GM19372 (cell line): Measurements from ENCODE around the gene CRLF2.
A peak's percentile ranks its signal among the peaks of the same experiment; 100 is the strongest.
"Not testable (repeated sequence)": the region's sequence is repeated elsewhere in the genome, so short reads cannot be mapped to it uniquely, and the experiment has no call there.

Experiments
- ATAC-seq: cut with Tn5 transposase; IDR thresholded peaks from one replicate; pipeline ENCODE4 v1.9.1; 2021; ENCODE audit warnings: mild to moderate bottlenecking, low read depth, moderate library complexity; ENCODE audit not compliant: unreplicated experiment

Gene CRLF2, protein sequence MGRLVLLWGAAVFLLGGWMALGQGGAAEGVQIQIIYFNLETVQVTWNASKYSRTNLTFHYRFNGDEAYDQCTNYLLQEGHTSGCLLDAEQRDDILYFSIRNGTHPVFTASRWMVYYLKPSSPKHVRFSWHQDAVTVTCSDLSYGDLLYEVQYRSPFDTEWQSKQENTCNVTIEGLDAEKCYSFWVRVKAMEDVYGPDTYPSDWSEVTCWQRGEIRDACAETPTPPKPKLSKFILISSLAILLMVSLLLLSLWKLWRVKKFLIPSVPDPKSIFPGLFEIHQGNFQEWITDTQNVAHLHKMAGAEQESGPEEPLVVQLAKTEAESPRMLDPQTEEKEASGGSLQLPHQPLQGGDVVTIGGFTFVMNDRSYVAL

DNA sequence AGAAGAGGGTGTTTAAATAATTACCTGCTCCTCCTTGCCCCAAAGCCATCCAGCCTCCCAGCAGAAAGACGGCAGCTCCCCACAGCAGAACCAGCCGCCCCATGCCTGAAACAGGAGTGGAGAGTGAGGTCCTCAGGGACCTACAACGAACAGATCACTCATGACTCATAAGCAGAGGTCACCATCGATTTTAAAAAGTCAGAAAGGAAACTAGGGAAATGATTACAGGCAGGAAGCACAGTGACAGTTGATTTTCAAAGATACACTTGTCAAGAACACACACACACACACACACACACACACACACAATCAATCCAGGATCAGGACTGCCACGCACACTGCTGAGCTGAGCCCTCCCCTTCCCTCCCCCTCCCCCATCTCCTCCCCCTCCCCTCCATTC lies at the start of gene CRLF2:
Gene CRLF2, minus strand, starts transcription at position 118 of the 400 bp plus-strand sequence. Its CDS starts 15 bp downstream, at position 103.
- no peak for ATAC-seq

- not testable (repeated sequence) for ATAC-seq
Observed at GRCh38 chrX:1261771-1262170, 49.3 kb upstream of the CRLF2 start.

DNA sequence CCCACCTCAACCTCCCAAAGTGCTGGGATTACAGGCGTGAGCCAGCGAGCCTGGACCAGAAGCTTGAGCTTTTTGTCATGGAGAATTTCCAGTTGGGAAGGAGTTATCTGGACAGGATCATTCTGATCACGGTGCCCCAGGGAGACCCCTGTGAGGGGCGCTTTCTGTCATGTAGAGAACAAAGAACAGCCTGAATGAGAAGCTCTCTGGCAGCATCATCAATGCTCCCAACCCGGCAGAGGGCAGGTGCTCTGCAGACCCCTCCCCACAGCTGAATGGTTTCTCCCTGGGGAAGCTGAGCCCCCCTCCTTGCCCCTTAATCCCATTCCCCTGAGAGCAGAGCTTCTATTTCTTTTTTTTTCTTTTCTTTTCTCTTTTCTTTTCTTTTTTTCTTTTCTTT lies 48.8 kb upstream of the CRLF2 start:
- no peak for ATAC-seq

DNA sequence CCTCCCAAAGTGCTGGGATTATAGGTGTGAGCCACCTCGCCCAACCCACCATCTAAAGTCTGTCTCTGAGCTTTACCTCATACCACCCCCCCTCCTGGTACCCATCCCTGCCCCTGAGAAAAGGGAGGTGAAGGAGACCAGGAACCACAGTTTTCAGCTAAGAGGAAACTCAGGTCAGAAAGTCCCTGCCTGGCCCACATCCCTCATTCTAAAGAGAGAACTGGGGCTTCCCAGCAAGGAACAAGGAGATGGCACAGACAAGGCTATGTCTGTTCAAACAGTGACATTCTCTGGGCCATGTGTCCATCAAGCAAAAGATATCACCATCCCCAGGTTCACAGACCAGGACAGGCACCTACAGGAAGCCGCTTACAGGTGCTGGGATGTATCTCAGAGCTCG lies 40.4 kb upstream of the CRLF2 start:
- no peak for ATAC-seq

DNA sequence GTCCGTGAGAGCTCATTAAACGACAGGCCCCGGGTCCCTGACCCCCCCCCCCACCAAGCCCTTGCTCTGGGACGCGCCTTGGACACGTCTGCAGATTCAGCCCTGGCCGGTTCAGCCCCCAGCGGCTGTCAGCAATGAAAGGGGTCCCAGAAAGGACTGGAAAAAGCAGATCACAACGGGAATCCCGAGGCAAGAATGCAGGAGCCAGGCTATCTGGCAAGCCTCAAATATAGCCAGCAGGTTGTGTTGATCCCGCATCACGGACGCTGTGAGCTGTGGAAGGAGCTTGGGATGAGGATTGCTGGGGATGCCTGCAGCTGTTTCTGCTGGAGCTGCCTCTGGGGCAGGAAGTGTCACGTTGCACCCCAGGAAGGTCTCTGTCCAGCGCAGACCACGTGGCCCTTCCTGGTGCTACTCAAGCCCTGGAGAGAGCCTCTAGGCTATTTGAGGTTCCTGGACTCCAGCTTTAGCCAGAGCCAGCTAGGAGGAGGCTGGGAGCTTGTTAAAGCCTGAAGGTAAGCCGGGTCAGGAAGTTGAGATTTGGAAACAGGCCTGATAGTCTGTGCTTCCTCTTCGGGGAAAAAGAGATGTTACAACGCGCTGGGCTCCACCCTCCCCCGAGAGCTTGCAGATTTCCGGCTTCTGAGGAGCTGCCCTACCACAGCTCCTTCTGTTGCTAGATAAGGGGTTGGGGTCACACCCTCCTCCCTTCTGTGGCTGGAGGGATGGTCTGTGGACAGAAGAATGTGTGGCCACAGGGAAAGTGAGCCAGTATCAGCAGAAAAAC lies 36.8 kb upstream of the CRLF2 start:
- no peak for ATAC-seq

DNA sequence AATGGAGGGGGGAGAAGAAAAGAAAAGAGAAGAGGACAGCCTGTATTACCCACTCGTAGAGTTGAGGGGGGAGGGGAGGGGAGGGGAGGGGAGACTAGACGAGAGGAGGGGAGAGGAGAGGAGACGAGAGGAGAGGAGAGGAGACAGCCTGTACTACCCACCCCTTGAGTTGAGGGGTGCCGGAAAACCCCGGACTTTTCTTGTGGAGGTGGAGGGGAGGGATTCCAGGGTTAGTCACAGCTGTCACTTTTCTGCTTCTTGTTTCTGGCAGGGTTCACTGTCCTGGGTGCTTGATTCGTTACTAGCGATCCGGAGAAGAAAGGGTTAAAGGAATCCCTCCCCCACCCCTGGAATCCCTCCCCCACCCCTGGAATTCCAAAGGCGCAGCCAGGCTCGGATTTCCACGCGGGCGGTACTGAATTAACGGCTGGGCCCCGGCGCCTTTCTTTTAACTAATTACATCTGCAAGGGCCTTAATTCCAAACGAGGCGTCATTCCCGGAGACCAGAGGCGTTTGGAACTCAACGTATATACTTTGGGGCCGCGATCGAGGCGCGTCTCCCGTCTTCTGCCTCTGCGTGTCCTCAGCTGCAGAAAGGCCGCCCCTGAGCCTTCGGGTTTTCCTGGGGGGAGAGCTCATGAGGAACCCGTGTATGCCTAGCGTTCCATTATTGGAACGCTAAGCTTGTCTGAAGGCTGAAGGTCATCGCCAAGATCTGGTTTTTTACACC lies 36.0 kb upstream of the CRLF2 start:
- no peak for ATAC-seq

GRCh38 chrX:1246816-1247215 lies 34.4 kb upstream of the CRLF2 start:
- ATAC-seq, result no peak

GRCh38 chrX:1244164-1245076 lies 32.0 kb upstream of the CRLF2 start:
- no peak for ATAC-seq

DNA sequence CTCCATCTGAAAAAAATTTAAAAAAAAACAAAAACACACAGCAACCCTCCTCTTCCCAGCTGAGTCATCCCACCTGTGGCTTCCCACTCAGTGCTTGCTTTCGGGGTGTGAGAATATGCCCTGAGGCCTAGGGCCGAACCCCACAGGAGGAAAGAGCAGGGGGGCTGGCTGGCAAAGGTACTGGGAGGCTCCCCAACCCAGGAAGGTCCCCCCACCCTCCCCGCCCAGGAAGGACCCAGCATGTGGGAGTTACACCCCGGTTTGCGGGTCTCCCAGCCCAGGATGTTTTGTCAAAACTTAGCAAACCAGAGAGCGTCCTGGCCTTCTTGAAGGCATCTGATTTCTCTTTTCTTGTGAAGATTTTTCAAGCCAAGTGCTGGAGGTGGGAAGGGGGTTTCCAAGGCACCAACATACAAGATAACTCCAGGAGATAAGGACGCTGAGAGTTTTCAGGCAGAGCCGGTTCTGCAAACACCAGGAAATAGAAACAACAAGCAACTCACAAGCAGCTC lies 30.5 kb upstream of the CRLF2 start:
- no peak for ATAC-seq

- ATAC-seq, result not testable (repeated sequence)
Observed at GRCh38 chrX:1240551-1240950, 28.1 kb upstream of the CRLF2 start.

GRCh38 chrX:1239681-1240142 lies 27.3 kb upstream of the CRLF2 start:
- ATAC-seq, result peak; percentile 75

DNA sequence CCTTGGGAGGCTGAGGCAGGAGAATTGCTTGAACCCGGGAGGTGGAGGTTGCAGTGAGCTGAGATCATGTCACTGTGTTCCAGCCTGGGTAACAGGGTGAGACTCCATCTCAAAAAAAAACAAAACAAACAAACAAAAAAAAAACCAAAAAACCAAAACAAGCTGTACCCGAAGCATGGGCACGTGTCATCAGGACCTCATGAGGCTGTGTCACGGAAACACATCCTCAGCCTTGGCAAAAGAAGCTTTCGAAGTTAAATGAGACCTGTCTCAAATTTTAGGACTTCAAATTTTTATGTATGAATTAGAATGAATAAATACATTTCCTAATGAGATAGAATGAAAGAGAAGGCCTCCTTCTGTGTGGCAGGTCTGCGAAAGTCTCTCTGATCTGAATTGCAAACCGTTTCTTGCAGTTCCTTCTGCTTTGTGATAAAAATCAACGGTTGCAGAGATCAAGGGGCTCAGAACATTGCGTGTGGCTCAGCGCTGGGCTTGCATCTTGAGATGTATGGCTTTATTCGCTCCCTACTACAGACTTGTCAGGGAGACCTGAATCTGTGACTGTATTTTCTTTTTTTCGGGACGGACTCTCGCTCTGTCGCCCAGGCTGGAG lies 19.5 kb upstream of the CRLF2 start:
- ATAC-seq, result no peak

GRCh38 chrX:1228101-1228500 lies 15.7 kb upstream of the CRLF2 start:
- ATAC-seq, result not testable (repeated sequence)

- ATAC-seq, result no peak
Observed at GRCh38 chrX:1226249-1226648, 13.8 kb upstream of the CRLF2 start.

DNA sequence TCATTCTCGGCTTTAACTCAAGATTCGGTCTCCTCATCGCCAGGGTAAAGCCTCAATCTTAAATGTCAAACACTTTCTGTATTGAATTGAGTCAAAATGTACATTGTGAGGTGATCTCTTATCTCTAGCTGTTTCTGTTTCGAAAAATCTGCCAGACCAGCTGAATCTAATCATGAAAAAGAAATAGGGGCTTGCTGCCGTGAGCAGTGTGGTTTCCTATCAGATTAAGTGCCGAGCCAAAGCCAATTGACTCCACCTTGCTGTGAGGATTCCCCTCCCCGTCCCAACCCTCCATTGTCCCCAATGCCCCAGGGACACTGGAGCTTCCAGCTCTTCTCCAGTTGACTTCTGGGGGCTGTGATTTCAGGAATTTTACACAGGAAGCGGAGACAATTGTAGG lies 12.5 kb upstream of the CRLF2 start:
- no peak for ATAC-seq

DNA sequence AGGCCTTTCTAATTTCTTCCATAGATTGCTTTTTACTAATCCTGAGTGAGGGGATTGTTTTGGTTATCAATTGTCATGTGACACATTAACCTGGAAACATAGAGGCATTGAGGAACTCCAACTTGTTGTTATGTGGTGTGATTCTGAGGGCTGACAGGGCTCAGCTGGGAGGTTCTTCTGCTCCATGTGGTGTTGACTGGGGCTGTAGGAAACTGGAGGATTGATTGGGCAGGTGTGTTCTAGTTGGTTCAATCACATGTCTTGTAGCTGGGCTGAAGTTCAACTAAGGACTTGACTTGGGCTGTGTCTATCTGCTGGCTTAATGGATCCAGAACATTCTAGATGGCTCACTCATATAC lies 10.8 kb upstream of the CRLF2 start:
- no peak for ATAC-seq

GRCh38 chrX:1222531-1223241 lies 10.2 kb upstream of the CRLF2 start:
- ATAC-seq, result no peak

- no peak for ATAC-seq
Observed at GRCh38 chrX:1221296-1221845, 8.9 kb upstream of the CRLF2 start.

DNA sequence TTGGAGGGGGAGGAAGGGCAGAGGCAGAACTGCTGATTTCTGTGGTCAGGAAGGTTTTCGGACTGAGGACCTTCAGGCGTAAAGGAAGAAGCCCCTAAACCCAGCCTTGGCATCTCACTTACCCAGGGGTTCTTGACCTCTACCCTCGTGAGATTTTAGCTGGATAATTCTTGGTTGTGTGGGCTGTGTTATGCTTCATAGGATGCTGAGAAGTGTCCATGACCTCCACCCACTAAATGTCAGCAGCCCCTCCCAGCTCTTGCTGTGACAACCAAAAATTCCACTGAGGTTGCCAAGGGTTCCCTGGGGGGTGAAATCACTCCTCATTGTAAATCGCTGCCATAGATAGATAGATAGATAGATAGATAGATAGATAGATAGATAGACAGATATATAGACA lies 5.8 kb upstream of the CRLF2 start:
- ATAC-seq, result no peak
